ENCODE data around the gene NPFFR1.
"Not testable (repeated sequence)": the region's sequence is repeated elsewhere in the genome, so short reads cannot be mapped to it uniquely, and the experiment has no call there.

The NPFFR1 gene

DNA sequence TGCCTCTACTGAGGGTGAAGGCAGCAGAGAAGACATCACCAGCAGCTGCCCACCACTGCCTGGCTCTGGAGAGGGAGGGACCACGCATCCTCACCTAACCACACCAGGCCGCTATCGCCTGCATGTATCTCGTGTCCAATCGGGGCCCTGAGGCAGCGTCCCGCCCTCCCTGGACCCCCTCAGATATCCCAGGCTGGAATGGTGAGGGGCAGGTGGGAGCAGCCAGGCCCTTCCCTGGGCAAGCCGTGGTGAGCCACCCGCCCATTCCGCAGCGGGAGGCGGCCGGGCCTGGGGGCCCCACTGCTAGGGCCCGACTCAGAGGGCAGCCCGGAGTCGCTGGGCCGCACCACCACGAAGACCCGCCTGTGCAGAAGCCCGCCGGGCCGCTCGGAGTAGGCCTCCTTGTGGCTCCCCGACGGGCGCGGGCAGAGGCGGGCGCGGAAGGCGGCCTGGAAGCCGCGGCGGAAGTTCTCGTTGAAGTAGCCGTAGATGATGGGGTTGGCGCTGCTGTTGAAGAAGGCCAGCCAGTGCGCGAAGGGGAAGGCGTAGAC is 29.0 kb downstream of the NPFFR1 start:
- DNase-seq = no peak

DNA sequence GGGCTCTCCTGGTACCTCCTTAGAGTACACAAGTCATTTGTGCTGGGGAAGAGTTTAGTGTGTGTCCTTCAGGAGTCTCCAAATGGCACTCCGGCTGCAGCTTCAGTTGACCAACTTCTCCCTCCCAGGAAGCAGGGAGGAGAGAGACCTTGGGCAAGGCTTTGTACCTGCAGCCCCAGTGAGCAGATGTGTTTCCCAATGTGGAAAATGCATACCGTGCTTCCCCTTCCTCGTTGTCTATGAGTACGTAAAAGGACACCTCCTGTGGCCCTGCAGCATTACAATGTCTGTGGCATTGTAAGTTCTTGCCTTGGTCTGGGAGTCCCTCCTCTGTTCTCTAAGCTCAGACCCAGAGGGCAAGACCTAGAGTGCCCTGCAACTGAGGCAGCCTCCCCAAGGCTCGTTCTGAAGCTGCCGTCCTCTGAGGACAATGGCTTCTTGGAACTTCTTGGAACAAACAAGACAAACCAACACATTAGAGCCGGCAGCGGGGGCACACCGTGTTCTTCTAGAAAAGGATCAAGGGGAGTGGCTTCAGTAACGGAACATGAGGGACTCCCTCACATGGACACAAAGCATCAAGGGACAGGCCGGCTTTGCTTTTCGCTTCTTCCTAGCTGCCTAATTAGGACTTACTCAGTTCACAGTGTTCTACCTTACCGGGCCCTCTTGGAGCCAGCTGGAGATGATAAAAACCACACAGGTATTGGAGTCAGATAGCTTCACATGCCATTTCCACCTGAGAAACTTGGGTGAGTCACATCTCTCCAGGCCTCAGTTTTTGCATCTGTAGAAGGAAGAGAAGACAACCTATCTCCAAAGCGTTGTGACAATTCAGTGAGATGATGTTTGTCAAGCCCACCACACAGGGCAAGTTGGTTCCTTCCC is 29.7 kb downstream of the NPFFR1 start:
- DNase-seq = no peak

DNA sequence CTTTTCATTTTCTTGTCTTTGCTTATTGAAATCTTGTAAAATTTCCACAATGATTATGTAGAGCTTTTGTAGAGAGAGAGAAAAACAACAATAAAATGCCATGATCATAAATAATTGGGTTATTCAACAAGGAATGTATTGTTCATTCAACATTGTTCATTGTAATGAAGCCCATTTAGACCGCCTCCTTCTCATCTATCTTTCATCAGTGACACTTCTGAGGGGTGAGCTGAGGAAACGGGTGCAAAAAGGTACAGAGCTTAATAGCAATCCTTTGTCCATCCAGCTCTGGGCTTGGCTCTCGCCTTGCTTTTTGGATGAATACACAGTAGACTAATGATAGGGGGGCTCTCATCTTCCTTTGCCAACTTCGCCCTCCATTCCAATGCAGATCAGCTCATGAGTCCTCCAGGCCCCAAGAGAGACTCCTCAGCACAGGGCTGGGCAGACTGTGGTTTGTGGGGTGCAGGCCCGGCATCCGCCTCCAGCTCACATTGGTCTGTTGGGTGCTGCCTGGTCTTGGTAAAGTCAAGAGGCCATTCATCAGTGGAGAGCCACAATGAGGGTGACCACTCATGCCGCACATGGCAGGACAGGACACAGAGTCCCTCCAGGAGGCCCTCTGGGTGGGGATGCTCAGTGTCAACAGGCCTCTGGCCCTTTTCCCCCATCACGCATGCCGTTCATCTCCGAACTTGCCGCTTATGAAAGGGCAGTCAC is 32.7 kb downstream of the NPFFR1 start:
- no peak for DNase-seq

DNA sequence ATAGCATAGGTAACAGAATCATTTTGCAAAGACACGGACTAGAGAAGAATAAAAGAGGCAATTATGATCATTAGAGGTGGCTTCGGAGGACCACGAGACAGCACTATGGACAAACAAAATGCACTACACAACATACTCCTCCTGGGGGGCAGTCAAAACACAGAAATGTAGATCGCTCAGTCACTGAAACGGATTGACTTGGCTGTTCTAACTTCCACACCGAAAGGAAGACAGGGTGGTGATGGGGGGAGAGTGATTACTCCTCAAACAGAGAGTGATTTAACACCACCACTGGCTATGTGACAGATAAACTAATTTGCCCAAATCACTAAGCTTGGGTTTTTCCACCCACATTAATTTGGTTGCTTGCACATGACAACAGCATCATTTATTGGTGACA is 36.4 kb downstream of the NPFFR1 start:
- DNase-seq = no peak

DNA sequence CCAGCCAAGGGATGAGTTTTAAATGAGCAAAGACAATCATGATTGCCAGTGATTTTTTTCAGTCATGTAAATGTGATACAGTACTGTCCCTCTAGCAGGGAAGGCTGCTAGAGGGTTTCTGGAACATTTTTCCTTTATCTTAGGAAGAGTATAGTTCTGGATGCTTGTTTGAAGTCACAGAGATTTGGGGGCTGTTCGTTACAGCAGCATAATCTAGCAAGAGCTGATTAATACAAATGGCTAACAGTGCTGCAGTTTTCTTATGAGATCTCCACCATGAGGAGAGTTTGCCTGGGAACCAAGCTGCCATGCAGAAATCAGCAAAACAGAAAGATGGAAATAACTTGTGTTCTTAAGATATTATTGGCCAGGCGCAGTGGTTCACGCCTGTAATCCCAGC is 42.7 kb downstream of the NPFFR1 start:
- no peak for DNase-seq

DNA sequence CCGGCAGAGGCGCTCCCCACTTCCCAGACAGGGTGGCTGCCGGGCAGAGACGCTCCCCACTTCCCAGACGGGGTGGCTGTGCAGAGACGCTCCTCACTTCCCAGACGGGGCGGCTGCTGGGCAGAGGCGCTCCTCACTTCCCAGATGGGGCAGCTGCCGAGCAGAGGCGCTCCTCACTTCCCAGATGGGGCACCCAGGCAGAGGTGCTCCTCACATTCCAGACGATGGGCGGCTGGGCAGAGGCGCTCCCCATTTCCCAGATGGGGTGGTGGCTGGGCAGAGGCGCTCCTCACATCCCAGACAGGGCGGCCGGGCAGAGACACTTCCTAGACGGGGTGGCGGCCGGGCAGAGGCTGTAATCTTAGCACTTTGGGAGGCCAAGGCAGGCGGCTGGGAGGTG is 43.8 kb downstream of the NPFFR1 start:
- DNase-seq = not testable (repeated sequence)

DNA sequence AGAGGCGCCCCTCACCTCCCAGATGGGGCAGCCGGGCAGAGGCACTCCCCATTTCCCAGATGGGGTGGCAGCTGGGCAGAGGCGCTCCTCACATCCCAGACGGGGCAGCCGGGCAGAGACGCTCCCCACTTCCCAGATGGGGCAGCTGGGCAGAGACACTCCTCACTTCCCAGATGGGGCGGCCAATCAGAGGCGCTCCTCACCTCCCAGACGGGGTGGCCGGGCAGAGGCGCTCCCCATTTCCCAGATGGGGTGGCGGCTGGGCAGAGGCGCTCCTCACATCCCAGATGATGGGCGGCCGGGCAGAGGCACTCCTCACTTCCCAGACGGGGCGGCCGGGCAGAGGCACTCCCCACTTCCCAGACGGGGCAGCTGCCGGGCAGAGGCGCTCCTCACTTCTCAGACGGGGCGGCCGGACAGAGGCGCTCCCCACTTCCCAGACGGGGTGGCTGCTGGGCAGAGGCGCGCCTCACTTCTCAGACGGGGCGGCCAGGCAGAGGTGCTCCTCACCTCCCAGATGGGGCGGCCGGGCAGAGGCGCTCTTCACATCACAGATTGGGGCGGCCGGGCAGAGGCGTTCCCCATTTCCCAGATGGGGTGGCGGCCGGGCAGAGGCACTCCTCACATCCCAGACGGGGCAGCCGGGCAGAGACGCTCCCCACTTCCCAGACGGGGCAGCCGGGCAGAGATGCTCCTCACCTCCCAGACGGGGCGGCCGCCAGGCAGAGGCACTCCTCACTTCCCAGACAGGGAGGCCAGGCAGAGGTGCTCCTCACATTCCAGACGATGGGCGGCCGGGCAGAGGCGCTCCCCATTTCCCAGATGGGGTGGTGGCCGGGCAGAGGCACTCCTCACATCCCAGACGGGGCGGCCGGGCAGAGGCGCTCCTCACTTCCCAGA is 44.5 kb downstream of the NPFFR1 start:
- not testable (repeated sequence) for DNase-seq

DNA sequence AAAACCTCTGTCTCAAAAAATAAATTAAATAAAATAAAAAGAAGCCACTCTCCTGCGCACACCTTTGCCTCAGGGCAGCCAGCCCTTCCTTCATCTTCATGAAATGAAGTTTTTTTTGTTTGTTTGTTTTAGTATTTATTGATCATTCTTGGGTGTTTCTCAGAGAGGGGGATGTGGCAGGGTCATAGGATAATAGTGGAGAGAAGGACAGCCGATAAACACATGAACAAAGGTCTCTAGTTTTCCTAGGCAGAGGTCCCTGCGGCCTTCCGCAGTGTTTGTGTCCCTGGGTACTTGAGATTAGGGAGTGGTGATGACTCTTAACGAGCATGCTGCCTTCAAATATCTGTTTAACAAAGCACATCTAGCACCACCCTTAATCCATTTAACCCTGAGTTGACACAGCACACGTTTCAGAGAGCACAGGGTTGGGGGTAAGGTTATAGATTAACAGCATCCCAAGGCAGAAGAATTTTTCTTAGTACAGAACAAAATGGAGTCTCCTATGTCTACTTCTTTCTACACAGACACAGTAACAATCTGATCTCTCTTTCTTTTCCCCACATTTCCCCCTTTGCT is 45.8 kb downstream of the NPFFR1 start:
- not testable (repeated sequence) for DNase-seq

DNA sequence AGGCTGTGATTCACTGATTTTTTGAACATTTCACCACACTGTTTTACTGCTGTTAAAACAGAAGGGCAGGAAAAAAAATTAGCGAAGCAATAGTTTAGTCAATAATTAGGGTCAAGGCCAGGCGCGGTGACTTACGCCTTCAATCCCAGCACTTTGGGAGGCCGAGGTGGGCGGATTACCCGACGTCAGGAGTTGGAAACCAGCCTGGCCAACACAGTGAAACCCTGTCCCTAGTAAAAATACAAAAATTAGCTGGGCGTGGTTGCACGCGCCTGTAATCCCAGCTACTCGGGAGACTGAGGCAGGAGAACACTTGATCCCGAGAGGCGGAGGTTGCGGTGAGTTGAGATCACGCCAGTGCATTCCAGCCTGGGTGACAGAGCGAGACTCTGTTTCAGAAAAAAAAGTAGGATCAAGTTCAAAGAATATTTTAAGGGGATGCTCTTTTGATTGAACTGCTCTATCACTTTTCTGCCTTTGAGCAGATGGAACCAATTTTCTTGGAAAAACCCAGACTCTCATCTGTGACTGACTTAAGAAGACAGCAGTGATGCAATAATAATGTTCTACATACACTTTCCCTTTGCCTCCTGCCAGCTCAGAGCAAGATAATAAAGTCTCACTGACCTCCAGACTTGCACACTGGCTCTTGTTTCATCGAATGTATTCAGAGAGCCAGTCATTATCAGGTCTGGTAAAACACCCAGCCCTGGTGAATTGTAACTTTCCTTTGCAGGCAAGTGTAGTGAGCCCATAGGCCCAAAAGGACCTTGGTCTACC is 48.9 kb downstream of the NPFFR1 start:
- DNase-seq = no peak

DNA sequence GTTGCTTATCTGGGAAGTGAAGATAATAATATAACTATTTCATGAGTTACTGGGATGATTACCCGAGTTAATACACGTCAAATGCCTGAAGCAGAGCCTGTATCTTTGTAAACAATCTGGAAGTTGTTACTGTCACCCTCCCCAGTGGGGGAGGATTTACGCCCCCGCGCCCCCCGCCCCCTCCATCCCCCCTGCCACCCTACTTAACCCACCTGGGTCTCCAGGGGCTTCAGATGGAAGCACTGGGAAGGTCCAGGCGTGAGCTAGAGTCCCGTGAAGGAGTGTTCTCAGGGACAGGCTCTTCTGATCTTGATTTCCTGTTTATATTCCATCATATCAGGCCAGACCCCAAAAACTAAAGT is 49.9 kb downstream of the NPFFR1 start:
- no peak for DNase-seq

DNA sequence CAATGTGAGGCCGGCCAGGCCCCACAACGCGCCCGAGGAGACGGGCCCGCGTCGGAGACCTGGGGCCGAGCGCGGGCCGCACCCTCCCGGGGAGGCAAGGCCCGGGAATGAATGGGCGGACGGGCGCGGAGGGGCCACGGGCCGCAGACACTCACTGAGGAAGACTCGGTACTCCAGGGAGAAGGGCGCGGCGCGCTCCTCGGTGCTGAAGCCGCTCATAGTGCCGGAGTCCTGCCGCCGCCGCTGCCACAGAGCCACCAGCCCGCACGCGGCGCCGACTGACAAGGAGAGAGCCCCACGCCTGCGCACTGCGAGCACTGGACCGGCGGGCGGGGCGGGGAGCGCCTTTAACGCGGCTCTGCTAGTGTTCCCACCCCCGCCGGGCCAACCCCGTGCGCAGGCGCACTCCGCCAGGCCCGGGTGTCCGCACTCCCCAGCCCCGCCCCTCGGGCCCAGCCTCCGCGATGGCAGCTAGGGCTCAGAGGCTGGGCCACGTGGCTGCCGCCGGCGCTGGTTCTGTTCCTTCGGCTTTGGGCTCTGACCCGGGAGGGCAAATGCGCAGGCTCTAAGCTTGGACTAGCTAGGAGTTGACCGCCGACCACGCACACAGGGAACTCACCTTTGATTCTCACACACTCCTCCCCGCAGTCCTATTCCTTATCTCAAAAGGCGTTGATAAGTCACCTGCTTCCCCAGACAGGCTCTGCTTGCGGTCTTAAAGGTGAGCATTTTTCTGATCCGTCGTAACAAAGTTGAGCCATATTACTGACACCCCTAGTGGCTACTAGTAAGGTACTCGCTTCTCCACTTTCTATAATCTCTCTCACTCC is 50.5 kb downstream of the NPFFR1 start, which contains the start of gene PPA1:
Gene PPA1 (minus strand): TSS at position 321 of the 830 bp plus-strand sequence. CDS start 102 bp downstream, at position 219.
- peak; percentile 77 to 78 for DNase-seq

DNA sequence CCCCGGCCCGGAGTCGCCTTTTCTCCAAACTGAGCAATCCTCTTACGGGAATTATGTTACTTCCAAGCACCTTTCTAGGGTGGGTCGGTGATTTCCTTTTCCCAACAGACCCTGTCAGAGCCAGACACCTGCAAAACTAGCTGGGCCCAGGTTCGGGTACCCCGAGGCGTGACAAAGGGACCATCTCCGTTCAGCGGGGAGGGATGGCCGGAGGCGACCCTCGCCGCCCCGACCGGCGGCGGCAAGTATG is 51.0 kb downstream of the NPFFR1 start:
- no peak for DNase-seq

DNA sequence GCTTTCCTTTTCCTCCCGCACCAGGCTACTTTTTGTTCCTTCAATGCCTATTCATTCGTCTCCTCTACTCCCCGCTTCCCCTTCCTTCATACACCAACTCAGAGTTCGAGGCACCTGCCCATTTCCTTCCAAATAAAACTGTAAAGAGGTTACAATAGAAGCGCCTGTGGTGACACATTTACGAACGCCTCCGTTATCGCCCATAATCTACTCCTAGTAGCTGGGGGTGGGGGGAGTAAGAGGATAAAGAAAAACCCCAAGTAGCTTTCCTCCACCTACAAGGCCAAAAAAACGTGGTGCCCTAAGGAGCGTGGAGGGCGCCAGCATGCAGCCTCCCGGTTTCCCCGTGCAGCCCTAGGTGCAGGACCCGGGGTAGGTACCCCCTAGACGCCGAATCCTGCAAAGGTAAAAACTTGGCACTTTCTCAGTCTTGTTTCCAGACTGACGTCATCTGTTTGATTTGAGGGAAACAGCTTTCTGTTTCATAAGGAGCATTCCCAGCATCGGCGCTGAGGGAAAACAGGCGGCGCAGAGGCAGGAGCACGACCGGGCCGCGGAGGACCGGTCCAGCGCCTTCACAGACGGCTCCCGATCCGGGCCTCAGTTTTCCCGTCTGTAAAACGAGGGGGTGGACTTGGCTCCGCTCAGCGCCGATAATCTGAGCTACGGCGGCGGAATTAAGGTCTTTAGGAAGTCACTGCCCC is 51.5 kb downstream of the NPFFR1 start:
- peak in 1 of 2 experiments; percentile 2 for DNase-seq

DNA sequence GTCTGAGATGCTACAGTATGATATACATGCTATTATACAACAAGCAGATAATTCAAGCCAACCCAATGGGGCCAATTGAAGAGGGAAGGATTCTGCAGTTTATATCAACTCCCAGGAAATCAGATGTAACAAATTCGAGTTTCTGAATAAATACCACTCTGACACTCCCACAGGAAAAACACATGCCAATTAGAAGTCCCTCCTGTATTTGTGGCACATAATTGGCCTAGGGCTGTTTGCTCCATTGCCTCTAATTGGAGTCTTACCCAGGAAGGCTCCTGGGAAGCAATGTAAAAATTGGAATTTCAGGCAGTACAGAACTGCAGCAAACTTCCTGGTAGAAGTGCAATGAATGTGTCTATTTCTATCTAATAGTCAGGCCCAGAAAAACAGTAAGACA is 55.3 kb downstream of the NPFFR1 start:
- DNase-seq = no peak

DNA sequence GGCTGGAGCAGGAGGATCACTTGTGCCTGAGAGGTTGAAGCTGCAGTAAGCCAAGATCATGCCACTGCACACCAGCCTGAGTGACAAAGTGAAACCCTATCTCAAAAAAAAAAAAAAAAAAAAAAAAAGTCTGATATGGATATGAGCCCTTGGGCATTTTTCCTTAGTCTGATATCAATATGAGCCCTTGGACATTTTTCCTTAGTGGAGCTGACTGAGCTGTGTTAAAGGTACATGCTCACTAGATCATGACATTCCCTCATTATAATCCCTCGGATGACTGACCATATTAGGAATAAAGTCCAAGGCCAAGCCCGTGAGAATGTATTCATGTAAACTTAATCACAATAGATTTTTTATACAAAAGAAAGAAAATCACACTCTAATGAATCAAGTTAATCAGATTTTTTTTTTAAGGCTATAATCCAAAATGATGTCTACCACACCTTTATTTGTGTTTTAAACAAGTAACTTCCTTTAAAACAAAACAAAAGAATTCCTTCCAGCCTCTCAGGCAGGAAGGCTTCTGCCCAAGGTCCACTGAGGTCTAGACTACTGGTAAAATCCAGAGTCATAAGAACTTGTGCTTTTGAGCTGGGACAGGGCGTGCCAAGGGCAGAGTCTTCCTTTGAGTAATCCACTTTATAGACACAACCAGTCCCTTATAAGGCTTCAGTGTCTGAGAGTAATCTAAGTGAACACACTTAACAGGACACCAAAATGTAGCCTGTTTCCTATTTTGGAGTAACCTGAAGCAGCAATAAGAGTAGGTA is 56.1 kb downstream of the NPFFR1 start:
- no peak for DNase-seq

DNA sequence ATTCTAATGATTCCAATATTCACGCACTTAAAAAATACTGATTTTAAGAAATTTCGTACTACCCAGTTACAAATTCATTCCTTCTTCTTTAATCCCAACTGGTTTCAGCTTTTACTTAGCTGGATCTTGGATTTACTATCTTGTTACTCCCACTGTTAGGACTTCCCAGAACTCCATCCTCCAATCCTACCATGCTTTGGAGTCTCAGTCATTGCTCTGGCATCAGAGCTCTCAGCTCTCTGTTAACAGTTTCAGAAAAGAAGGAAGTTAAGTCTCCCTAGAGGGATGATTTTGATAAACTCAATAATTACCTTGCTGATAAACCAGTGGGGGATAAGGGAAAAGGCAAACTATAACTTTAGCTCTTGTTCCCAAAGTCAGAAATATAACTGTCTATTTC is 60.1 kb downstream of the NPFFR1 start:
- no peak for DNase-seq

DNA sequence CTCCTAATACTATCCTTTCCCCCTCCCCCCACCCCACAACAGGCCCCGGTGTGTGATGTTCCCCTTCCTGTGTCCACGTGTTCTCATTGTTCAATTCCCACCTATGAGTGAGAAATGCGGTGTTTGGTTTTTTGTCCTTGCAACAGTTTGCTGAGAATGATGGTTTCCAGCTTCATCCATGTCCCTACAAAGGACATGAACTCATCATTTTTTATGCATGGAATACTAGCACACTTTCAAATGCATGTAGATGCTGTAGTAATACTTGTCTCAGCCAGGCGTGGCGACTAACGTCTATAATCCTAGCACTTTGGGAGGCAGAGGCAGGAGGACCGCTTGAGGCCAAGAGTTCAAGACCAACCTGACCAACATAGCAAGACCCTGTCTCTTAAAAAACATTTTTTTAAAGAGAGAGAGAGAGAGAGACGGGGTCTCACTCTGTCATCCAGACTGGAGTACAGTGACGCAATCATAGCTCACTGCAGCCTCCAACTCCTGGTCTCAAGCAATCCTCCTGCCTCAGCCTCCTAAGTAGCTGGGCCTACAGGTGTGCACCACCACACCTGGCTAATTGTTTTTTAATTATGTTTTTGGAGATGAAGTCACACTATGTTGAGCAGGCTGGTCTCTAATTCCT is 60.9 kb downstream of the NPFFR1 start:
- DNase-seq = not testable (repeated sequence)

DNA sequence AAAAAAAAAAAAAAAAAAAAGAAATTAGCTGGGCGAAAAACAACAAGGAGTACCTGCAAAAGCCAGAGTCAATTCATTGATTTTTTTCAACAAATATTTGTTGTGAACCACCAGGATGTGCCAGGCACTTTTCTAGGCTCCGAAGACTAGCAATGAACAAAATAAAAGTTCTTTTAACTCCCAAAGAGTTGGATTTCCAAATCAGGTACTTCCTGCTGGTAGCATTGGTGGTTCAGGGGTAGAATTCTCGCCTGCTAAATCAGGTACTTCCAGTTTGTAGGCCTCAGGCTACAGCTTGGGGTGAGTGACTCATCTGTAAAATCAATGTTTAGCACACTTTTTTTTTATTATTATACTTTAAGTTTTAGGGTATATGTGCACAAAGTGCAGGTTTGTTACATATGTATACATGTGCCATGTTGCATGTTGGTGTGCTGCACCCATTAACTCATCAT is 61.4 kb downstream of the NPFFR1 start:
- DNase-seq = no peak

DNA sequence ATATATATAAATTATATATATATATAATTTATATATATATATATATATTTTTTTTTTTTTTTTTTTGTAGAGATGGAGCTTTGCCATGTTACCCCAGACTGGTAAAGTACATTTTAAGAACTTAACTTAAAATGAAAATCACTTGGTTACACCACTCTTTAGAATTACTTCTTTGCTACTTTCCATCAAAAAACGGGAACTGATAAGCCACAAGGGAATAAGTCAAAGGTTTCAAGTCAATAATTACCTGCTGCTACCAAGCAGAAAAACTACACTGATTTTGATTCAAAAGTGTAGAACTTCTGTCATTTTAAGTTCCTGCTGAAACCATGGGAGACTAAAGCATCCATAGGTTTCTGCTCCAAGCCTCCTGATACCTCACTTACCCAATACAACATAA is 62.8 kb downstream of the NPFFR1 start:
- DNase-seq = no peak
